AG09319 (cell line): Measurements from ENCODE around the gene TRAF7.

Experiments
- DNase-seq: peaks from one replicate; pipeline ENCODE4 v3.0.0-alpha.2; 2010; ENCODE audit warnings: low read depth; ENCODE audit errors: extremely low read depth
- CTCF ChIP-seq: IDR thresholded peaks from 2 replicates; pipeline ENCODE4 v1.5.1; 2011; ENCODE audit warnings: low read depth, mild to moderate bottlenecking, inconsistent platforms, low read length, moderate library complexity

Gene TRAF7

GRCh38 chr16:2173366-2173765 is 17.8 kb downstream of the TRAF7 start:
- DNase-seq: no peak

GRCh38 chr16:2173916-2174315 is 18.3 kb downstream of the TRAF7 start:
- DNase-seq: no peak
- TF ChIP-seq CTCF: no peak

More at GRCh38 chr16:2173366-2173765, 17.8 kb downstream of the TRAF7 start:
- no peak for TF ChIP-seq CTCF

GRCh38 chr16:2174396-2175131 is 19.0 kb downstream of the TRAF7 start:
- DNase-seq: no peak

DNA sequence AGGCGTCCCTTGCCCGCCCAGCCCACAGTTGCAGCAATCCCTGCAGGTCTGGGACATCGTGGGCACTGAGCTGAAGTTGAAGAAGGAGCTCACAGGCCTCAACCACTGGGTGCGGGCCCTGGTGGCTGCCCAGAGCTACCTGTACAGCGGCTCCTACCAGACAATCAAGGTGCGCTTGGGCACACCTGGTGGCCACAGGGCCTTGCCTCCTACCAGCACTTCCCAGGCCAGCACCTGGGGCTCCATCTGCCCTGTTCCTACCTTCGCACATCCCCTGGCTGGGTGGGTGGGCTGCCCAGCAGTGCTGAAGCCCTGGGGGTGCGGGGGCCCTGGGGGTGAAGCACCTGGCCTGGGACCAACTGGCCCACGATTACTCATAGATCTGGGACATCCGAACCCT is 19.9 kb downstream of the TRAF7 start:
- no peak for DNase-seq
- no peak for TF ChIP-seq CTCF

More at GRCh38 chr16:2174396-2175131, 19.0 kb downstream of the TRAF7 start:
- TF ChIP-seq CTCF: no peak

DNA sequence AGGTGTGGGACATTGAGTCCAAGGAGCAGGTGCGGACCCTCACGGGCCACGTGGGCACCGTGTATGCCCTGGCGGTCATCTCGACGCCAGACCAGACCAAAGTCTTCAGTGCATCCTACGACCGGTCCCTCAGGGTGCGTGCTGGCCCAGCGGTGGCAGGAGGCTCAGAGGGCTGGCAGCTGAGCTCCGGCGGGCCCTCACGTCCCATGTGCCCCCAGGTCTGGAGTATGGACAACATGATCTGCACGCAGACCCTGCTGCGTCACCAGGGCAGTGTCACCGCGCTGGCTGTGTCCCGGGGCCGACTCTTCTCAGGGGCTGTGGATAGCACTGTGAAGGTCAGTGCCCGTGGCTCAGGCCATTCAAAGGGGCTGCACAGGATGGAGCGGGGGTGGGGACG is 20.5 kb downstream of the TRAF7 start:
- TF ChIP-seq CTCF: no peak
- no peak for DNase-seq

- no peak for DNase-seq
- no peak for TF ChIP-seq CTCF
Measured at GRCh38 chr16:2177101-2177500, 21.5 kb downstream of the TRAF7 start.

DNA sequence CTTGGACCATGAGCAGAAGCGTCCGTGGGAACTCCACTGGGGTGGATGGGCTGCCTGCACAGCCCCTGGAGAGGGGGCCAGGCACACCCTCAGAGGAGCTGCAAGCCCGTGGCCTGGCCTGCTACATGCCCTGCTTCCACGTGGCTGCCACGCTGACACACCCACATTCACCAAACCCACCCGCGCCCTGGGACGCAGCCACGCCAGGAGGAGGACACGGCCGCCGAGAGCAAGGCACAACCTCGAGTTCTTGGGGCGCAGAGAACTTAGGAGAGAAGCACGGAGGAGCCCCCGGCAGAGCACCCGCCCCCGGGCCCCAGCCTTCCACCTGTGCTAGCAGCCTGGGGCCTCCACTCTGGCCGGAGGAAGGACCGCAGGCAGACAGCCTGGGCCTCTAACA is 22.0 kb downstream of the TRAF7 start:
- TF ChIP-seq CTCF: no peak
- no peak for DNase-seq
